ENCODE results near the gene RBM6.

- TF ChIP-seq CREB1 (CRISPR knock-in tag; IDR thresholded peaks at IDR 0.05; ENCODE audit: low read depth) = no peak
- no peak for TF ChIP-seq EZH2 (IDR thresholded peaks at IDR 0.05; ENCODE audit: low read depth, unreplicated experiment)
- no peak for TF ChIP-seq ETS1 (IDR thresholded peaks at IDR 0.05)
- TF ChIP-seq, protein P1, sequence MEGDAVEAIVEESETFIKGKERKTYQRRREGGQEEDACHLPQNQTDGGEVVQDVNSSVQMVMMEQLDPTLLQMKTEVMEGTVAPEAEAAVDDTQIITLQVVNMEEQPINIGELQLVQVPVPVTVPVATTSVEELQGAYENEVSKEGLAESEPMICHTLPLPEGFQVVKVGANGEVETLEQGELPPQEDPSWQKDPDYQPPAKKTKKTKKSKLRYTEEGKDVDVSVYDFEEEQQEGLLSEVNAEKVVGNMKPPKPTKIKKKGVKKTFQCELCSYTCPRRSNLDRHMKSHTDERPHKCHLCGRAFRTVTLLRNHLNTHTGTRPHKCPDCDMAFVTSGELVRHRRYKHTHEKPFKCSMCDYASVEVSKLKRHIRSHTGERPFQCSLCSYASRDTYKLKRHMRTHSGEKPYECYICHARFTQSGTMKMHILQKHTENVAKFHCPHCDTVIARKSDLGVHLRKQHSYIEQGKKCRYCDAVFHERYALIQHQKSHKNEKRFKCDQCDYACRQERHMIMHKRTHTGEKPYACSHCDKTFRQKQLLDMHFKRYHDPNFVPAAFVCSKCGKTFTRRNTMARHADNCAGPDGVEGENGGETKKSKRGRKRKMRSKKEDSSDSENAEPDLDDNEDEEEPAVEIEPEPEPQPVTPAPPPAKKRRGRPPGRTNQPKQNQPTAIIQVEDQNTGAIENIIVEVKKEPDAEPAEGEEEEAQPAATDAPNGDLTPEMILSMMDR (conservative IDR thresholded peaks at IDR 0.05; ENCODE audit: low read depth in 2 of 2) = no peak
- TF ChIP-seq, protein P2, sequence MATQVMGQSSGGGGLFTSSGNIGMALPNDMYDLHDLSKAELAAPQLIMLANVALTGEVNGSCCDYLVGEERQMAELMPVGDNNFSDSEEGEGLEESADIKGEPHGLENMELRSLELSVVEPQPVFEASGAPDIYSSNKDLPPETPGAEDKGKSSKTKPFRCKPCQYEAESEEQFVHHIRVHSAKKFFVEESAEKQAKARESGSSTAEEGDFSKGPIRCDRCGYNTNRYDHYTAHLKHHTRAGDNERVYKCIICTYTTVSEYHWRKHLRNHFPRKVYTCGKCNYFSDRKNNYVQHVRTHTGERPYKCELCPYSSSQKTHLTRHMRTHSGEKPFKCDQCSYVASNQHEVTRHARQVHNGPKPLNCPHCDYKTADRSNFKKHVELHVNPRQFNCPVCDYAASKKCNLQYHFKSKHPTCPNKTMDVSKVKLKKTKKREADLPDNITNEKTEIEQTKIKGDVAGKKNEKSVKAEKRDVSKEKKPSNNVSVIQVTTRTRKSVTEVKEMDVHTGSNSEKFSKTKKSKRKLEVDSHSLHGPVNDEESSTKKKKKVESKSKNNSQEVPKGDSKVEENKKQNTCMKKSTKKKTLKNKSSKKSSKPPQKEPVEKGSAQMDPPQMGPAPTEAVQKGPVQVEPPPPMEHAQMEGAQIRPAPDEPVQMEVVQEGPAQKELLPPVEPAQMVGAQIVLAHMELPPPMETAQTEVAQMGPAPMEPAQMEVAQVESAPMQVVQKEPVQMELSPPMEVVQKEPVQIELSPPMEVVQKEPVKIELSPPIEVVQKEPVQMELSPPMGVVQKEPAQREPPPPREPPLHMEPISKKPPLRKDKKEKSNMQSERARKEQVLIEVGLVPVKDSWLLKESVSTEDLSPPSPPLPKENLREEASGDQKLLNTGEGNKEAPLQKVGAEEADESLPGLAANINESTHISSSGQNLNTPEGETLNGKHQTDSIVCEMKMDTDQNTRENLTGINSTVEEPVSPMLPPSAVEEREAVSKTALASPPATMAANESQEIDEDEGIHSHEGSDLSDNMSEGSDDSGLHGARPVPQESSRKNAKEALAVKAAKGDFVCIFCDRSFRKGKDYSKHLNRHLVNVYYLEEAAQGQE (IDR thresholded peaks at IDR 0.05; ENCODE audit: unreplicated experiment) = no peak
- TF ChIP-seq POLR2AphosphoS5 (IDR thresholded peaks at IDR 0.05; ENCODE audit: low read depth) = no peak
- TF ChIP-seq EZH2phosphoT487 (IDR thresholded peaks at IDR 0.05; ENCODE audit: unreplicated experiment) = no peak
- no peak for TF ChIP-seq JUNB (IDR thresholded peaks at IDR 0.05; ENCODE audit: unreplicated experiment)
- no peak for TF ChIP-seq ZNF331 (CRISPR knock-in tag; IDR thresholded peaks at IDR 0.05; ENCODE audit: low read depth)
Observed at GRCh38 chr3:49914906-49915305, 25.0 kb upstream of the RBM6 start.

All from GM23338 (cell line).